ENCODE measurements around the gene COMMD1. TPM values are rescaled to one million over a fixed set of nuclear protein-coding genes. Genes with fewer than 3 reads are reported as not detected.

The COMMD1 gene
- total RNA-seq, 1 experiment from 2014 or later, result 41.4 TPM

- POLR2A ChIA-PET (ENCODE audit: low non-redundant PET), result no interaction called here
- H3K36me3 ChIP-seq (ENCODE audit: insufficient read depth, low read length, poor library complexity, severe bottlenecking), result peaks cover 83% of the 10 kb centered on the region
- no peaks in the 10 kb centered on the region for H3K27me3 ChIP-seq (replicated peaks; ENCODE audit: insufficient read depth, low read depth, low read length, poor library complexity)
- TF ChIP-seq EZH2 (IDR thresholded peaks at IDR 0.05; ENCODE audit: borderline replicate concordance, low read depth, low read length, poor library complexity, severe bottlenecking) (no peak), CTCF (conservative IDR thresholded peaks at IDR 0.05; ENCODE audit: low read depth, low read length) (no peak)
- intact Hi-C loops (cut with micrococcal nuclease; ENCODE audit: unreplicated experiment), result loop anchor here (10.0 kb wide), 1 partner anchor 348 kb away; the partner anchor contains the start of gene XPO1
- no peak overlapping the region for H3K4me3 ChIP-seq (ENCODE audit: low read depth, low read length, poor library complexity, severe bottlenecking)
- BruUV-seq (replicated peaks), result no TSS peak
- no peaks in the 10 kb centered on the region for H3K9me3 ChIP-seq (ENCODE audit: low read depth, low read length, poor library complexity, severe bottlenecking)
- no peak for DNase-seq (ENCODE audit: low spot score)
- no peak overlapping the region for H3K27ac ChIP-seq (ENCODE audit: low read depth, low read length, poor library complexity, severe bottlenecking)
- H3K4me1 ChIP-seq (ENCODE audit: insufficient read depth, low read length, poor library complexity, severe bottlenecking), result peaks cover 9% of the 10 kb centered on the region
- CTCF ChIA-PET, result interaction anchor here (0.6 kb wide), 1 partner anchor 17 kb away, joined by 16 read pairs; no protein-coding TSS in a partner anchor
Measured at GRCh38 chr2:61882850-61883249, 22.6 kb upstream of the COMMD1 start.

- no TSS peak for BruUV-seq (replicated peaks)
Measured at GRCh38 chr2:61885896-61886603, 19.4 kb upstream of the COMMD1 start.

GRCh38 chr2:61887717-61888266 is 17.7 kb upstream of the COMMD1 start:
- no peaks in the 10 kb centered on the region for H3K9me3 ChIP-seq (ENCODE audit: low read depth, low read length, poor library complexity, severe bottlenecking)
- intact Hi-C loops (cut with micrococcal nuclease; ENCODE audit: unreplicated experiment), result loop anchor here (10.0 kb wide), 1 partner anchor 353 kb away; the partner anchor contains the start of gene XPO1
- no TSS peak for BruUV-seq (replicated peaks)

More at GRCh38 chr2:61885896-61886603, 19.4 kb upstream of the COMMD1 start:
- Histone ChIP-seq H3K9me3 (ENCODE audit: low read depth, low read length, poor library complexity, severe bottlenecking) (no peaks in the 10 kb centered on the region), H3K27me3 (replicated peaks; ENCODE audit: insufficient read depth, low read depth, low read length, poor library complexity) (no peaks in the 10 kb centered on the region), H3K4me3 (ENCODE audit: low read depth, low read length, poor library complexity, severe bottlenecking) (peak overlapping the region; percentile 87), H3K27ac (ENCODE audit: low read depth, low read length, poor library complexity, severe bottlenecking) (no peak overlapping the region), H3K4me1 (ENCODE audit: insufficient read depth, low read length, poor library complexity, severe bottlenecking) (peaks cover 9% of the 10 kb centered on the region), H3K36me3 (ENCODE audit: insufficient read depth, low read length, poor library complexity, severe bottlenecking) (peaks cover 51% of the 10 kb centered on the region)
- CTCF ChIA-PET, result no interaction called here
- POLR2A ChIA-PET (ENCODE audit: low non-redundant PET), result interaction anchor here (0.6 kb wide), 2 partner anchors 440 to 708 kb away, joined by 3 to 4 read pairs; no protein-coding TSS in a partner anchor
- no peak for DNase-seq (ENCODE audit: low spot score)
- intact Hi-C loops (cut with micrococcal nuclease; ENCODE audit: unreplicated experiment), result loop anchor here (10.0 kb wide), 1 partner anchor 351 kb away; the partner anchor contains the start of gene XPO1
- TF ChIP-seq CTCF (conservative IDR thresholded peaks at IDR 0.05; ENCODE audit: low read depth, low read length) (no peak), EZH2 (IDR thresholded peaks at IDR 0.05; ENCODE audit: borderline replicate concordance, low read depth, low read length, poor library complexity, severe bottlenecking) (no peak)

More at GRCh38 chr2:61887717-61888266, 17.7 kb upstream of the COMMD1 start:
- peaks cover 9% of the 10 kb centered on the region for H3K4me1 ChIP-seq (ENCODE audit: insufficient read depth, low read length, poor library complexity, severe bottlenecking)
- CTCF ChIA-PET, result no interaction called here
- POLR2A ChIA-PET (ENCODE audit: low non-redundant PET), result interaction anchor here (0.9 kb wide), 1 partner anchor 11 kb away, joined by 4 read pairs; no protein-coding TSS in a partner anchor
- H3K36me3 ChIP-seq (ENCODE audit: insufficient read depth, low read length, poor library complexity, severe bottlenecking), result peaks cover 33% of the 10 kb centered on the region
- no peak for TF ChIP-seq EZH2 (IDR thresholded peaks at IDR 0.05; ENCODE audit: borderline replicate concordance, low read depth, low read length, poor library complexity, severe bottlenecking)
- TF ChIP-seq CTCF (conservative IDR thresholded peaks at IDR 0.05; ENCODE audit: low read depth, low read length), result no peak
- no peaks in the 10 kb centered on the region for H3K27me3 ChIP-seq (replicated peaks; ENCODE audit: insufficient read depth, low read depth, low read length, poor library complexity)
- peak overlapping the region; percentile 90 for H3K27ac ChIP-seq (ENCODE audit: low read depth, low read length, poor library complexity, severe bottlenecking)
- DNase-seq (ENCODE audit: low spot score), result peak; percentile 40
- H3K4me3 ChIP-seq (ENCODE audit: low read depth, low read length, poor library complexity, severe bottlenecking), result peak overlapping the region; percentile 87

All from A673 (cell line).